Activated T-helper 17 cell treated with anti-CD3 and anti-CD28 coated beads, Interleukin-2, amount 50 U/mL, for 72 hours (primary cell): Measurements from ENCODE around the gene PPM1J. TPM values are rescaled to one million over a fixed set of nuclear protein-coding genes. Genes with fewer than 3 reads are reported as not detected.

ENCODE experiments used
- ATAC-seq: fragments of 150-1000 bp; cut with Tn5 transposase; replicated peaks from 2 replicates; pipeline ENCODE4 v1.10.0; 2021; ENCODE audit warnings: mild to moderate bottlenecking, moderate library complexity
- H3K27ac Mint-ChIP-seq: one replicate; pipeline ENCODE4 v1.8.0; 2022; ENCODE audit warnings: mixed read lengths
- H3K27me3 Mint-ChIP-seq: one replicate; pipeline ENCODE4 v1.8.0; 2022; ENCODE audit warnings: mixed read lengths
- H3K36me3 Mint-ChIP-seq: one replicate; pipeline ENCODE4 v1.8.0; 2022; ENCODE audit warnings: low read depth, mild to moderate bottlenecking, mixed read lengths
- H3K4me1 Mint-ChIP-seq: one replicate; pipeline ENCODE4 v1.8.0; 2022; ENCODE audit warnings: mixed read lengths
- H3K4me3 Mint-ChIP-seq: one replicate; pipeline ENCODE4 v1.8.0; 2022; ENCODE audit warnings: mild to moderate bottlenecking, mixed read lengths
- H3K9me3 Mint-ChIP-seq: one replicate; pipeline ENCODE4 v1.8.0; 2022; ENCODE audit warnings: mixed read lengths
- total RNA-seq, 2 donors: library from RNA; stranded (reverse); gene quantifications; one replicate each; pipeline ENCODE4 v1.2.3, GENCODE V29; 2022

Gene PPM1J
- total RNA-seq, 2 donors from 2014 or later, result 0.30 to 0.69 TPM

DNA sequence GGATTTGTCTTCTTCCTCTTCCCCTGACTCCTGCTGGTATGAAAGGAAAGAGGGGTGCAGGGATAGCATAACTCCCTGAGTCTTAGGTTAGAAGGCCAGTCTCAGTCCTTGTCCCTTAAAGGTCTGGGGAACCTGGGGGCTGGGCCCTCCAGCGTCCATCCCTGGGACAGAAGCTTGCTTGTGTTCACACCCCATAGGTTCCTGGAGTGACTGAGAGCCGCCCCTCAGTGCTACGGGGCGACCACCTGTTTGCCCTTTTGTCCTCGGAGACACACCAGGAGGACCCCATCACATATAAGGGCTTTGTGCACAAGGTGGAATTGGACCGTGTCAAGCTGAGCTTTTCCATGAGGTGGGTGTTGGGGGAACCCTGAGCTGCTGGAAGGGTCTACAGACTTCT is 21.3 kb downstream of the PPM1J start:
- Mint-ChIP-seq H3K9me3 (no peaks in the 10 kb centered on the region), H3K4me1 (no peaks in the 10 kb centered on the region), H3K36me3 (peaks cover 37% of the 10 kb centered on the region), H3K27me3 (no peaks in the 10 kb centered on the region), H3K27ac (no peak overlapping the region), H3K4me3 (no peak overlapping the region)
- ATAC-seq, result no peak

DNA sequence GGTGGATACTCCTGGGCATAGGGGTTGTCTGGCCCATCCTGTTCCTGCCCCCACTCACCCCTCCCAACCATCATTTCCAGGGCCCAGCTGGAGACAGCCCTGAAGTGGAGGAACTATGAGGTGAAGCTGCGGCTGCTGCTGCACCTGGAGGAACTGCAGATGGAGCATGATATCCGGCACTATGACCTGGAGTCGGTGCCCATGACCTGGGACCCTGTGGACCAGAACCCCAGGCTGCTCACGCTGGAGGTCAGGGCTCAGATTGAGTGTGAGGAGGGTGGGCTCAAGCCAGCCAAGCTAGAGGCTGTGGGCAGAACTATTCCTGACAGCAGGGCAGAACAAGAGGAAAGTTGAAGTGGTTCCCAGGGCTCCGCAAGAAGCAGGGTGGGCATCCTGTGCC is 22.5 kb downstream of the PPM1J start:
- Mint-ChIP-seq H3K9me3 (no peaks in the 10 kb centered on the region), H3K4me1 (no peaks in the 10 kb centered on the region), H3K4me3 (no peak overlapping the region), H3K27ac (no peak overlapping the region), H3K27me3 (no peaks in the 10 kb centered on the region), H3K36me3 (peaks cover 37% of the 10 kb centered on the region)
- ATAC-seq, result no peak

DNA sequence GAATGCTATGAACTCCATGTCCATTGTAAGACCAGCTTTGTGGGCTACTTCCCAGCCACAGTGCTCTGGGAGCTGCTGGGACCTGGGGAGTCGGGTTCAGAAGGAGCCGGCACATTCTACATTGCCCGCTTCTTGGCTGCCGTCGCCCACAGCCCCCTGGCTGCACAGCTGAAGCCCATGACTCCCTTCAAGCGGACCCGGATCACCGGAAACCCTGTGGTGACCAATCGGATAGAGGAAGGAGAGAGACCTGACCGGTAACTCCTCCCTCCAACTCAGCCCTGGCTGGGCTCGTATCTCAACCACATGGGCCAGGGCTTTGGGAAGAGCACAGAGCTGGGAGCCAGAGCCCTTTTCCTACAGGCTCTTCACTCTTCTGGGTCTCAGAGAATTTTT is 25.3 kb downstream of the PPM1J start:
- no peak overlapping the region for H3K4me3 Mint-ChIP-seq
- H3K4me1 Mint-ChIP-seq, result peaks cover 8% of the 10 kb centered on the region
- no peaks in the 10 kb centered on the region for H3K27me3 Mint-ChIP-seq
- H3K9me3 Mint-ChIP-seq, result no peaks in the 10 kb centered on the region
- H3K27ac Mint-ChIP-seq, result no peak overlapping the region
- peaks cover 37% of the 10 kb centered on the region for H3K36me3 Mint-ChIP-seq
- no peak for ATAC-seq

DNA sequence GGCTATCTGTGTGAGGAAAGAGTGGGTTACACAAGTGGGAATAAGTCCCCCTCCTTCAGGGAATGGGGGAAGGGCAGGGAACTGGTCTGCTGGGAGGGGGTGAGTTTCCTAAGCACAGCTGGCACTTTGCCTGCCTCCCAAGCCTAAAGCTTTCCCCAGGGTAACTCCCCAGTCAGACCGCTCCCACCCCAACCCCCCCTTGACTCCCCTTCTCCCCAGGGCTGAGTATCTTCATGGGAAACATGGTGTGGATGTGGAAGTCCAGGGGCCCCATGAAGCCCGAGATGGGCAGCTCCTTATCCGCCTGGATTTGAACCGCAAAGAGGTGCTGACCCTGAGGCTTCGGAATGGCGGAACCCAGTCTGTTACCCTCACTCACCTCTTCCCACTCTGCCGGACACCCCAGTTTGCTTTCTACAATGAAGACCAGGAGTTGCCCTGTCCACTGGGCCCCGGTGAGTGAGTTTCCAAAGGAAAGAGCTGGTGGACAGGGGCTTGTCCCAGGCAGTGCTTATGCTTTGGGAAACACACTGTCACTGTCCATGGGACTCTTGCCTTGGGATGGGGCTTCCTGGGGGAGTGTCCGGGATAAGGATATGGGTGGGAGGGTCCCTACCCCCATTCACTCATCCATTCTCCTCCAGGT is 25.8 kb downstream of the PPM1J start:
- peaks cover 8% of the 10 kb centered on the region for H3K4me1 Mint-ChIP-seq
- H3K4me3 Mint-ChIP-seq, result no peak overlapping the region
- H3K27ac Mint-ChIP-seq, result no peak overlapping the region
- no peaks in the 10 kb centered on the region for H3K9me3 Mint-ChIP-seq
- peaks cover 37% of the 10 kb centered on the region for H3K36me3 Mint-ChIP-seq
- ATAC-seq, result no peak
- no peaks in the 10 kb centered on the region for H3K27me3 Mint-ChIP-seq

DNA sequence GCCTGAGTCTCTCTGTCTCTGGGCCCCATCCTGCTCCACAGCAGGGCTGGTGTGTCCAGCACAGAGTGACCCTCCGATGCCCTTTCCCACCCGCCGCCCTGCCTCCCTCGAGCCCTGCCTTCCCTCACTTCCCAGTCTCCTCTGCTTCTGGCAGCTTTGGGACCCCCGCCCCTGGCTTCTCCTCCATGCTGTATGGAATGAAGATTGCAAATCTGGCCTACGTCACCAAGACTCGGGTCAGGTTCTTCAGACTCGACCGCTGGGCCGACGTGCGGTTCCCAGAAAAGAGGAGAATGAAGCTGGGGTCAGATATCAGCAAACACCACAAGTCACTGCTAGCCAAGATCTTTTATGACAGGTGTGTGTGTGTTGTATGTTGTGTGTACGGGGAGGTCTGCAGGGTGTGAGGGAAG is 26.3 kb downstream of the PPM1J start:
- peak overlapping the region; percentile 22 for H3K27ac Mint-ChIP-seq
- H3K27me3 Mint-ChIP-seq, result no peaks in the 10 kb centered on the region
- H3K4me3 Mint-ChIP-seq, result no peak overlapping the region
- ATAC-seq, result no peak
- H3K36me3 Mint-ChIP-seq, result peaks cover 37% of the 10 kb centered on the region
- H3K9me3 Mint-ChIP-seq, result no peaks in the 10 kb centered on the region
- peaks cover 8% of the 10 kb centered on the region for H3K4me1 Mint-ChIP-seq

DNA sequence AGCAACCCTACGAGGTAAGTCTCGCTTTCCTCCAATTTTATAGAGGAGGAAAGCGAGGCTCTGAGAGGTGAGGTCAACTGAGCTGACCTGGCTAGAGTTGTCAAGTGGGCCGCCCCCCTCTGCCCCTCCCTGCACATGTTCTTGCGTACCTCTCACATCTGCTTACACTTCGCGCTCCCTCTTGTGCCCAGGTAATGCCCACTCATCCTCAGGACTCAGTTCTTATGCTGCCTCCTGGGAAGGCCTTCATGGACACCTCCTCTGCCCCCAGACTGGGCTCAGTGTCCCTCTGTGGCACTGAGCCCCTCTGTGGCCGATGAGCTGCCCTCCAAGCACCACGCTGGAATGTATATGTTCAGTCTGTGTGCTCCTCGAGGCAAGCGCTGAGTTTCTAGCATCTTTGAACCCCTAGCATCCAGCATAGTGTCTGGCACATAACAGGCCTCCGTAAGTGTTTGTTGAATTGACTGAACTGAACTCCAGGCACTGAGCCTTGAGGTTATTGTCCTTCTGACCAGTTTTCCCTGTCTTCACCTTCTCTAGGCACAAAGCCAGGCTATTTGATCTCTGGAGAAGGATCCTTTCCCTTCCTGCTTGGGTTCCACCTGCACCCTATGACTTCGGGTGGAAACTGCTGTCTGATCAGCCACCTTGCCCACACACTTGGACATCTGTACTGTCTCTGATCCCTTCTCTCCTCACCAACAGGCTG is 27.2 kb downstream of the PPM1J start:
- H3K4me3 Mint-ChIP-seq, result no peak overlapping the region
- H3K9me3 Mint-ChIP-seq, result no peaks in the 10 kb centered on the region
- H3K27ac Mint-ChIP-seq, result peak overlapping the region; percentile 22
- H3K36me3 Mint-ChIP-seq, result peaks cover 32% of the 10 kb centered on the region
- ATAC-seq, result no peak
- H3K27me3 Mint-ChIP-seq, result no peaks in the 10 kb centered on the region
- H3K4me1 Mint-ChIP-seq, result peaks cover 8% of the 10 kb centered on the region

DNA sequence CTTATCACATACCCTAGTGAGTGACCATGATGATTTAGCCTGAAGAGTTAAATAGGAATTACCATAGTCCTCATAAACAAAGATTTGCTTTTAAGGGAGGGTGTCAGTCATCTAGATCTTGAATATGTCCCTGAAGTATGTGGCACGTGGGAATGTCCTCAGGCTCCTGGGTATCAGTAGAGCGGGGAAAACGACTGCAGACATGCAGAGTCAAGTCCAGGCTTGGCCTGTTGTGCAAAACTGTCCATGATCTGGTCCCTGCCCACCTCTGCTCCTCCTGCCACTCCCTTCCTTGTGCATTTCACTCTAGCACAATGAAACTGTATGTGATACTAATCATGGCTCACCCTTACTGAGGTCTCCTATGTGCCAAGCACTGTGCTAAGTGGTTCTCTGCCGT is 27.8 kb downstream of the PPM1J start:
- Mint-ChIP-seq H3K9me3 (no peaks in the 10 kb centered on the region), H3K36me3 (peaks cover 26% of the 10 kb centered on the region), H3K27me3 (no peaks in the 10 kb centered on the region), H3K4me1 (peaks cover 8% of the 10 kb centered on the region), H3K27ac (no peak overlapping the region), H3K4me3 (no peak overlapping the region)
- ATAC-seq, result no peak

DNA sequence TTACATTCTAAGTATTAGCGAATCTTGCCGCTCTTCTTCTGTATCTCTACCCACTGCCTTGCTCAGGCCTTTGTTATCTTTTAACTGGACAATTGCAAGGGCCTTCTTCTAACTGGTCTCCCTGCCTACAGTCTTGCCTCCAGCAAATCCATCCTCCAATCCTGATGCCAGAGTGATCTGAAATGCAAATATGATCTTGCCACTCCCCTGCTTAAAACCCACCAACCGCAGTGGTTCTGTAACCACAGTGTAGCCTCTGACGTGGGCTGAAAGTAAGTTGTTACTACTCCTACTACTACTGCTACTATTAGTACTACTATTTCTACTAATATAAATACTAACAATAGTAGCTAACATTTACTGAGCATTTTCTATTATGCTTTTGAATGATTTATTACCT is 28.3 kb downstream of the PPM1J start:
- Mint-ChIP-seq H3K4me1 (peaks cover 8% of the 10 kb centered on the region), H3K27ac (peak overlapping the region; percentile 12), H3K36me3 (peaks cover 21% of the 10 kb centered on the region), H3K27me3 (no peaks in the 10 kb centered on the region), H3K4me3 (no peak overlapping the region), H3K9me3 (no peaks in the 10 kb centered on the region)
- peak; percentile 44 for ATAC-seq

DNA sequence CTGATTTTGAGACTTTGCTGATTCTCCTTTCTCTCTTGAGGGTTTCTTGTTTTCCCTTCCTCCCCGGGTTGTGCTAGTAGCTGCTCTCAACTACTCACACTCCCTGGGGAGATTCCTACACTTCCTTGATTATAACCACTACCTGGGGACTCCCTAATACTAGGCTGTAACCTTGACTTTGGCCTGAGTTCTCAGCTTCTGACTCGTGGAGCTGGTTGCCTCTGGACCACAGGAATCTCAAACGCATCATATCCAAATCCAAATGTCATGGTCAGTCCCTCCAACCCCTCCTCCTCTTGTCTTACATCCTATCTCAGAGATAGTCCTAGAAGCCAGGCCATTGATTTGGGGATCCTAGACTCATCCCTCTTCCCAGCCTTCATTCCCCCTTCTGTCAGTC is 28.7 kb downstream of the PPM1J start:
- Mint-ChIP-seq H3K9me3 (no peaks in the 10 kb centered on the region), H3K27me3 (no peaks in the 10 kb centered on the region), H3K36me3 (peaks cover 17% of the 10 kb centered on the region), H3K4me3 (no peak overlapping the region), H3K27ac (peak overlapping the region; percentile 12), H3K4me1 (peaks cover 8% of the 10 kb centered on the region)
- ATAC-seq, result peak; percentile 16

DNA sequence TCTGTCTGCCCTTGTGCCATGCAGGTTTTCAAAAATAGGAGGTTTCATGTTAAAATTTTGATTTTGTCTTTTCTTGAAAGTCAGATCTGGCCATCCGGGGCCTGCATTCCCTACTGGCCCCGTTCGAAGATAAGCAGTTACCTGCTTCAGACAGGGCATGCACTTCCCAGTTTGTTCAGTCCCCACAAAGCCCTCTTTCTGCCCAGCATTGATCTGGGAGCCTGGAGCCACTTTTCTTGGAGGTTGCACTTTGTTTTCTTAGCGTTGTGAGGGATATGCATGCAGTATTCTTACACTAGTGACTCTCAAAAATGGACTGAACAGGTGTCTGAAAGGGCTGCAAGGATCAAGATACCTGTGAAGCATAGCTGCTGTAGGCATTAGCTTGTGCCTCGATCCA is 29.2 kb downstream of the PPM1J start:
- Mint-ChIP-seq H3K27me3 (no peaks in the 10 kb centered on the region), H3K4me3 (no peak overlapping the region), H3K36me3 (peaks cover 13% of the 10 kb centered on the region), H3K4me1 (peaks cover 8% of the 10 kb centered on the region), H3K27ac (no peak overlapping the region), H3K9me3 (no peaks in the 10 kb centered on the region)
- no peak for ATAC-seq

DNA sequence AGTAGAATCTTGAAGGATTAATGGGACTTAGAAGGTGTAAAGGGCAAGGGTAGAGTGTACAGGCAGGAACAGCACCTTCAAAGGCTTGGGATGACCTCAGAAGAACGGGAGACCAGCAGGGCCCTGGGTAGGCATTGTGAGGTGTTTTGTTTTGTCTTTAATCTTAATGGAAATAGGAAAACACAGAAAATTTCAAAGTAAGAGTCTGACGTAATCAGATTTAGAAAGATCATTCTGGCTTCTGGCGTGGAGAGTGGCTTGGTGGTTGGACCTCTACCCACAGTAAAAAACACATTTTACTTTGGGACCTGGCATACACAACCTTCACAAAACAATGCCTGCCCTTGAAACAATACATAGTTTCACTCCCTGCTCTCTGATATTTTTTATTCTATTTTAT is 36.5 kb downstream of the PPM1J start:
- H3K4me3 Mint-ChIP-seq, result no peak overlapping the region
- no peaks in the 10 kb centered on the region for H3K9me3 Mint-ChIP-seq
- no peaks in the 10 kb centered on the region for H3K27me3 Mint-ChIP-seq
- ATAC-seq, result no peak
- peaks cover 33% of the 10 kb centered on the region for H3K4me1 Mint-ChIP-seq
- H3K27ac Mint-ChIP-seq, result peak overlapping the region; percentile 63
- H3K36me3 Mint-ChIP-seq, result peaks cover 9% of the 10 kb centered on the region

DNA sequence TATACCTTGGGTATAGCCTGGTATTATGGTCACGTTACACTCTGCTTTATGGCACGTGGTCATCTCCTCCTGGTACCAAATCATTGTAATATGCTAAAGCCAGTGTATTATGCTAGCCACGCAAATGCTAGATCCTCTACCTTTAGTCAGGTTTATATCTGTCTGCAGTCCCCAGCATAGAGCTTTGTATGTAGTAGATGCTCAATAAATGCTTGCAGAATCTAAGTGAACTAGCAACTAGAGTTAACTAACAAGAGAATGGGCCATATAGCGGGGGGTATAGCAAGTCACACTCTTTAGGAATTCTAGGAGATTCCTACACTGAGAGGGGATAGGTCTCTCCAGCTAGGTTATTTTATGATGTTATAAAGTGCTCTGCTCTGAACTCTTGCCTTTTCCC is 37.6 kb downstream of the PPM1J start:
- Mint-ChIP-seq H3K36me3 (peaks cover 20% of the 10 kb centered on the region), H3K4me1 (peaks cover 41% of the 10 kb centered on the region), H3K4me3 (no peak overlapping the region), H3K27me3 (no peaks in the 10 kb centered on the region), H3K9me3 (no peaks in the 10 kb centered on the region), H3K27ac (no peak overlapping the region)
- ATAC-seq, result no peak

DNA sequence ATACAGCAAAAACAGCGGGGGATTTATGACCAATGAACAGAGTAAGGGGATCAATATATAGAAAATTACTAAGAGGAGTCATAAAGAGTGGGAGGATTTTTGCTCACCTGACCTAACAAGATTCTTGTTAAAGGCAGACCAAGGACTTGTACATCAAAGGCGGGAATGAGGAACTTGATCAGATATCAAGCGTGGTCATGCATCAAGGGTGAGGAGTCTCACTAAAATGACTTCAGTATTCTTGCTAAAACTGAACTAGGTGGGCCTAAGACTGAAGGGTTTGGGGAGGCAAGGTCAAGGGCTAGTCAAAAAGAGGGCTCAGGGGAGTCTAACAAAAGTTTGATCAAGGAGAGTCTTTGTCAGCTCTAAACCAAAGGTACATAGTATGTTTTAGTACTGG is 38.6 kb downstream of the PPM1J start:
- Mint-ChIP-seq H3K4me1 (peaks cover 41% of the 10 kb centered on the region), H3K9me3 (no peaks in the 10 kb centered on the region), H3K36me3 (peaks cover 29% of the 10 kb centered on the region), H3K27me3 (no peaks in the 10 kb centered on the region), H3K4me3 (peak overlapping the region; percentile 94), H3K27ac (no peak overlapping the region)
- ATAC-seq, result no peak

DNA sequence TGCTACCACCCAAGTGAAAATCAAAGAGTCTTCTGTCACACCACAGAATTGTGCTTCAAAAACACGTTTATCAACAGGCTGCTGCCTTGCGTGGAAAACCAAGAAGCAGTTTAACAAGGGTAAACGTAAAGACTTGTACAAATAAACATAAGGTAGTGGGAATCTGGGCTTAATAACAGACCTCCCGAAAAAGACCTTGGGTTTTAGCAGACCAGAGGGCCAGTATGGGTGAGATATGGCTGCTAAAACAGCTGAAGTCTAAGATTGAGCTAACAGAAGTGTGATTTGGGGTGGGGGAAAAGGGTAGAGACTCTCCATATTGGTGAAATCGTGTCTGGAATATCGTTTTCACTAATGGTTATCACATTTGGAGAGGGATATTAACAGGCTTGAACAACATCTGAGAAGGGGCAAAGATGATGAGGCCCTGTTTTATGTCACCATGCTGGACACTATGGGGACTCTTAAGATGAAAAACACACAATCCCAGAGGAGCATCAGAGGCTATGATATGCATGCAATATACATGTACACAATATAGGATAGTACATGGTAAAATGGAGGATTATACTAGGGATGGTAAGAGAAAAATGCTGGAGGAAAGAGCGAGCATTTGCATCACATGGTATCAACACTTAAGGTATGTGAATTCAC is 39.3 kb downstream of the PPM1J start:
- no peak for ATAC-seq

More for the DNA sequence above, 39.3 kb downstream of the PPM1J start:
- no peaks in the 10 kb centered on the region for H3K9me3 Mint-ChIP-seq
- H3K27ac Mint-ChIP-seq, result peak overlapping the region; percentile 32
- H3K27me3 Mint-ChIP-seq, result no peaks in the 10 kb centered on the region
- peak overlapping the region; percentile 94 for H3K4me3 Mint-ChIP-seq
- peaks cover 36% of the 10 kb centered on the region for H3K36me3 Mint-ChIP-seq
- peaks cover 41% of the 10 kb centered on the region for H3K4me1 Mint-ChIP-seq
